A549 treated with AZD2906 at 1 μM for 4 hours (cell line): ENCODE data around the gene CAD. TPM values are rescaled to one million over a fixed set of nuclear protein-coding genes. Genes with fewer than 3 reads are reported as not detected.

Source experiments
- total RNA-seq: library from RNA; stranded (reverse); fragments of 200-300 nt; extraction: Qiagen RNA extraction; gene quantifications from 5 replicates; pipeline ENCODE4 v1.2.3, GENCODE V29; 2022

Gene CAD
- total RNA-seq = 49.7 to 63.9 TPM (median 61.7 TPM) in 5 replicates

DNA sequence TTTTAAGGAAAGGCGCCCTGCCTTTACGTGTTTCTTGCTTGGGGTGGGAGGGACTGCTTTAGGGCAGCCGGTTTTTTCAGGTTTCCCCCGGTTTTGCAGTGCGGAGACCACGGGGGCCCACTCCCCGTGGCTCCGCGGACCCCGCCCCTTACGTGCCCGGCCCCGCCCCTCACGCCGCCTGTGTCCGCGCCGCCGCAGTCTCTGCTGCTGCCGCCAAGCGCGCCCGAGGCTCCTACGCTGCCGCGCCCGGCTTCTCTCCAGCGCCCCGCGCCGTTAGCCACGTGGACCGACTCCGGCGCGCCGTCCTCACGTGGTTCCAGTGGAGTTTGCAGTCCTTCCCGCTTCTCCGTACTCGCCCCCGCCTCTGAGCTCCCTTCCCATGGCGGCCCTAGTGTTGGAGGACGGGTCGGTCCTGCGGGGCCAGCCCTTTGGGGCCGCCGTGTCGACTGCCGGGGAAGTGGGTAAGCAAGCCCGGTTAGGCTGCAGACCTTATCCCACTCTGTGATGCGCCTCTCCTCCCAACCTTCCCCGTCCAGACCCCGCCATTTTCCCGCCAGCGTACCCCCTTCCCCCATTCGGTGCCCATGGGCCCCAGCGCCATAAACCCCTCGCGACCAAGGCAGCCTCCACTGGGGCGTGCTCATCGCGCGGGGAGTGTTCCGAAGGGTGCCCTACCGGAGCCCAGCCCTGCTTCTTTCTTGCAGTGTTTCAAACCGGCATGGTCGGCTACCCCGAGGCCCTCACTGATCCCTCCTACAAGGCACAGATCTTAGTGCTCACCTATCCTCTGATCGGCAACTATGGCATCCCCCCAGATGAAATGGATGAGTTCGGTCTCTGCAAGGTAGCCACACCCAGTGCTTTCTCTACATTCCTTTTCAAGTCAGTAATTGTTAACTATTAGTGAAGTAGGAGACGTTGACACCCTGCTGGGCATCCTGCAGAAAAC, at the start of gene CAD:
CAD (plus strand) TSS at position 197 of the 949 bp plus-strand sequence; CDS start at position 380, 183 bp downstream.

DNA sequence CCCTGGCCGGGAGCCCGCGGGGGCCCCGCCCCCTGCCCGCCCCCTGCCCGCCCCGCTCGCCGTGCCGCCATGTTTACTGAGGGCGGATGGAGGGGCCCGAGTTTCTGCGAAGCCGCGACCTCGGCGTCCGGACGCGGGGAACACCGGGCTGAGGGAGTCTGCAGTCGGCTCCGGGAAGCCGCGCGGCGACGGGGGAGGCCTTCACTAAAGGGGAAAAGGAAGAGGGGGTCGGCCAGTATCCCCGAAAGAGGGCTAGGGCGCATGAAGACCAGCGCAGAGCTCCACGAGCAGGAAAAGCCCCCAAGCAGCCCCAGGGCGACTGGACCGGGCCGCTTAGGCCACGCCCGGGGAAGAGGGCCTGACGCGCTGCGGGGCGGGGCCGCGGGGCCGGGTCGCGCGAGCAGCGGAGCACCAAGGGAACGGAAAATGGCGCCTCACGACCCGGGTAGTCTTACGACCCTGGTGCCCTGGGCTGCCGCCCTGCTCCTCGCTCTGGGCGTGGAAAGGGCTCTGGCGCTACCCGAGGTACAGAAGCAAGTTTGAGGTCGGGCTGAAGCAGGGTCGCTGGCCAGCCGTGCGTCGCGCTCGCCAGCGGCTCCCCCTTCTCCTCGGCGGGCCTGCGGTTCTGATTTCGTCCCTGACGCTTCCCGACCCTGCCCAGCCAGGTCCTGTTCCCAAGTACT, 5.1 kb upstream of the CAD start, which contains the start of the genes ATRAID and SLC5A6:
ATRAID (plus strand) TSS at position 99 of the 683 bp plus-strand sequence; CDS start at position 427, 328 bp downstream.
SLC5A6 (minus strand) TSS at position 326 of the 683 bp plus-strand sequence. CDS start 4,618 bp downstream, outside the sequence.

GRCh38 chr2:27262379-27263286, 45.5 kb downstream of the CAD start, which contains the start of gene SLC30A3:
Gene SLC30A3 (minus strand): TSS chr2:27263047. CDS start chr2:27262906, 141 bp downstream.

DNA sequence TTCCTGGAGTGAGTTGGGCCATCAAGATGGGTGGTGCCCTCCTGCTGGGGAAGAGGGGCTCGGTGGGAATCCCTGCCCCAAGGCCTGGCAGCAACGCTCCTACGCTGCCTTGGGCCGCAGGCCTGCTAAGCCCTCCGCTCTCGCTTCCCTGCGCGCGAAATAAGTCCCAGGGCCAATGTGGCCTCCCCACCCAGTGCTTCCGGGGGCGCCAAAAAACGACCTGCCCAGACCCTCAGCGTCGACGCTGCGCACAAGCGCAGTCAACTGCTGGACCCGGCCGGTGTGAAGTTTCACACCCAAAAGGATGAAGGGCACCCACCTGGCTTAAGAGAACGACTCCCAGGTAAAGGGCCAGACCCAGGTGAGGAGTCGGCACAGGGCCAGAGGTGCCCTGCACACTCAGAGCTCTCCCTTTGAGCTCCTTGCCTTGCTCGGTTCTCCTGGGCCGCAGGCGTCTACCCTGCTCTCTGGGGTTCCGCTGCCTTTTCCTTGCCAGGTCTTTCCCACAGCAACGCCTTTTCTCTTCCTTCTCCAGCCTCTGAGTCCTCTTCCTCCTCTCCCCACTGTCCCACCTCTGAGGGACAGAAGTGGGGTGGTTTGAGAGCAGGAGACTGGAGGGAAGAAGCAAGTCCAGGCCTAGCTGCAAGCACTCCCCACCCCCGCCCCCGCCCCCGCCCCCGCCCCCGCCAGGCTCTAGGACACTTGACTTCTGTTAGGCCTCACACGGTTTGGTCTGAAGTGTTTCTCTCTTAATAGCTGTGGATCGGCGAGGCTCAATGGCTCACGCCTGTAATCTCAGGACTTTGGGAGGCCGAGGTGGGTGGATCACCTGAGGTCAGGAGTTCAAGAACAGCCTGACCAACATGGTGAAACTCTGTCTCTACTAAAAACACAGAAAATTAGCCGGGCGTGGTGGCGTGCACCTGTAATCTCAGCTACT, 58.3 kb downstream of the CAD start, which contains the start of gene DNAJC5G:
DNAJC5G (plus strand) TSS at position 223 of the 940 bp plus-strand sequence. CDS start 1,296 bp downstream, outside the sequence.

DNA sequence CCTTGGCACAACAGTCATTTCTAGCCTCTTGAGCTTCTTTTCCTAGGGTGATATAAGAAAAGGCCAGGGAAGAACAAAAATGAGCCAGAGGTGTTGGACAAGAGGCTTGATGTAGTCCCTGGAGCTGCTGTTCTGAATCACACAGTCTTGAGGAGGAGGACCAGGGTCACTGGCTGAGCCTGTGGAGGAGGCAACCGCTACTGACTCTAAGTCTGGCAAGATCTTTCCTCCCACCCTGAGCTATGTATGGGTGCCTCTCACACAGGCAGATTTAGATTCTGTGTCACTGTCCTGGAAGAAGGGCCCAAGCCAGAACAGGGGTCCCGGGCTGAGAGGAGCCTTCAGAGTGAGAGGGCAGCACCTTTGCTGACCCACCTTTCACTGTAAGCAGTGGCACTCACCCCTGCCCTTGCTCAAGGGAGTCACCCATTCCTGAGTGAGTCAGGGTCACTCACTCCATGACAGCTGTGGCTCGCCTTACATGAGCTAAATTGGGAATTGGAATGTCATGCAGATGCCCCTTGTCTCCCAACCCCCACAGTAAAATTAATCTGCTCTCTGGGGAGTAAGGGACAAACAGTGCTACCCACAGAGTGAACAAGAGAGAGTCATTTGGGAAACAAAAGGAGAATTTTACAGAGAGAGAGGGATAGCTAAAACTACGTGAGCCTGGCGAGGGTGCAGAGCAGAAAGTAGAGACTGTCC, 64.8 kb downstream of the CAD start, which contains the start of gene TRIM54:
TRIM54 (plus strand) TSS at position 575 of the 705 bp plus-strand sequence. CDS start 303 bp downstream, outside the sequence.

Other genes with a start within 250 kb of the CAD start
- 9.1 to 11.4 TPM (median 9.9 TPM) in 5 replicates for gene MAPRE3, start 246.7 kb upstream of the CAD start, total RNA-seq
- gene TMEM214, start 184.4 kb upstream of the CAD start, total RNA-seq = 57.8 to 71.3 TPM (median 65.2 TPM) in 5 replicates
- gene AGBL5, start 165.7 kb upstream of the CAD start, total RNA-seq = 29.1 to 31.8 TPM (median 31.1 TPM) in 5 replicates
- 548 to 576 TPM (median 560 TPM) in 5 replicates for gene OST4, start 145.7 kb upstream of the CAD start, total RNA-seq
- 0.21 to 0.56 TPM (median 0.46 TPM) in 5 replicates for gene EMILIN1, start 138.8 kb upstream of the CAD start, total RNA-seq
- 7.2 to 11.4 TPM (median 9.8 TPM) in 5 replicates for gene KHK, start 130.6 kb upstream of the CAD start, total RNA-seq
- 6.8 to 7.9 TPM (median 7.3 TPM) in 5 replicates for gene CGREF1, start 98.2 kb upstream of the CAD start, total RNA-seq
- 1.3 to 1.6 TPM (median 1.3 TPM) in 5 replicates for gene ABHD1, start 93.6 kb upstream of the CAD start, total RNA-seq
- 44.7 to 60.6 TPM (median 57.0 TPM) in 5 replicates for gene PREB, start 82.7 kb upstream of the CAD start, total RNA-seq
- gene PRR30, start 78.0 kb upstream of the CAD start, total RNA-seq = not detected in 5 replicates
- gene TCF23, start 68.4 kb upstream of the CAD start, total RNA-seq = not detected in 5 replicates
- gene ATRAID, start 5.3 kb upstream of the CAD start, total RNA-seq = 211 to 221 TPM (median 213 TPM) in 5 replicates
- 56.8 to 66.0 TPM (median 63.6 TPM) in 5 replicates for gene SLC5A6, start 5.1 kb upstream of the CAD start, total RNA-seq
- 2.6 to 3.4 TPM (median 3.2 TPM) in 5 replicates for gene SLC30A3, start 45.7 kb downstream of the CAD start, total RNA-seq
- gene DNAJC5G, start 58.1 kb downstream of the CAD start, total RNA-seq = not detected in 5 replicates
- gene TRIM54, start 65.1 kb downstream of the CAD start, total RNA-seq = 0.82 to 1.2 TPM (median 0.95 TPM) in 5 replicates
- gene UCN, start 91.1 kb downstream of the CAD start, total RNA-seq = 1.2 to 2.5 TPM (median 1.8 TPM) in 5 replicates
- 71.0 to 91.6 TPM (median 84.4 TPM) in 5 replicates for gene MPV17, start 105.7 kb downstream of the CAD start, total RNA-seq
- gene GTF3C2, start 139.4 kb downstream of the CAD start, total RNA-seq = 56.0 to 61.4 TPM (median 59.5 TPM) in 5 replicates
- gene EIF2B4, start 153.0 kb downstream of the CAD start, total RNA-seq = 52.8 to 60.6 TPM (median 55.7 TPM) in 5 replicates
- gene SNX17, start 153.2 kb downstream of the CAD start, total RNA-seq = 135 to 144 TPM (median 142 TPM) in 5 replicates
- 11.8 to 14.7 TPM (median 13.8 TPM) in 5 replicates for gene ZNF513, start 163.4 kb downstream of the CAD start, total RNA-seq
- 156 to 166 TPM (median 158 TPM) in 5 replicates for gene PPM1G, start 192.2 kb downstream of the CAD start, total RNA-seq
- gene NRBP1, start 211.3 kb downstream of the CAD start, total RNA-seq = 122 to 134 TPM (median 129 TPM) in 5 replicates
- gene KRTCAP3, start 225.0 kb downstream of the CAD start, total RNA-seq = 0.47 to 0.72 TPM (median 0.61 TPM) in 4 of 5 replicates, not detected in the other